ENCODE data around the gene PLEKHA5.

The PLEKHA5 gene

GRCh38 chr12:19179986-19180385, 50.5 kb downstream of the PLEKHA5 start:
- H3K79me1 ChIP-seq (replicated peaks; ENCODE audit: low read length, poor library complexity, severe bottlenecking), result peaks cover 14% of the 10 kb centered on the region
- no peak overlapping the region for H2BK15ac ChIP-seq (ENCODE audit: low read depth, poor library complexity, severe bottlenecking)
- WGBS, result 90% methylated on average over 3 of the region's 4 CpGs
- H3K4me2 ChIP-seq (ENCODE audit: low read length, poor library complexity, severe bottlenecking), result no peak overlapping the region
- no peak for DNase-seq
- peaks cover 0 to 9% of the 10 kb centered on the region in 2 experiments for H3K36me3 ChIP-seq (ENCODE audit: control insufficient read depth in 1 of 2, insufficient read depth in 2 of 2, low read depth in 1 of 2, low read length in 2 of 2)
- H2BK12ac ChIP-seq (ENCODE audit: low read length in 2 of 2), result no peak overlapping the region
- H2AK5ac ChIP-seq (ENCODE audit: low read length, severe bottlenecking), result no peak overlapping the region
- no peak overlapping the region for H3K9ac ChIP-seq (ENCODE audit: low read length)
- no peak overlapping the region for H3K18ac ChIP-seq (ENCODE audit: low read depth in 1 of 2, low read length in 2 of 2)
- H2AFZ ChIP-seq (ENCODE audit: low read depth, low read length), result no peak overlapping the region
- H4K91ac ChIP-seq (ENCODE audit: low read length), result no peak overlapping the region
- no peak overlapping the region for H3K27ac ChIP-seq (ENCODE audit: low read length, poor library complexity, severe bottlenecking)
- no peaks in the 10 kb centered on the region for H3K27me3 ChIP-seq (ENCODE audit: control insufficient read depth in 1 of 2, insufficient read depth in 1 of 2, low read length in 2 of 2)
- no peak overlapping the region for H2BK120ac ChIP-seq (ENCODE audit: low read depth, low read length)
- no peak overlapping the region for H3K14ac ChIP-seq (ENCODE audit: low read length in 2 of 2)
- H3K9me3 ChIP-seq (ENCODE audit: control insufficient read depth, low read length), result no peaks in the 10 kb centered on the region
- H4K8ac ChIP-seq (ENCODE audit: low read length), result no peak overlapping the region
- H2BK5ac ChIP-seq (ENCODE audit: low read depth, low read length, poor library complexity, severe bottlenecking), result no peak overlapping the region
- H3K4ac ChIP-seq (ENCODE audit: low read depth in 1 of 2, low read length in 2 of 2), result no peak overlapping the region
- H3K4me3 ChIP-seq (ENCODE audit: insufficient read depth in 1 of 2, low read depth in 1 of 2, low read length in 2 of 2), result no peak overlapping the region
- no peak overlapping the region for H3K23ac ChIP-seq (ENCODE audit: low read length in 2 of 2)
- peaks cover 2% of the 10 kb centered on the region for H3K4me1 ChIP-seq (ENCODE audit: control insufficient read depth, insufficient read depth, low read depth, low read length)

GRCh38 chr12:19181666-19182426, 52.3 kb downstream of the PLEKHA5 start:
- DNase-seq, result no peak
- Histone ChIP-seq H4K8ac (ENCODE audit: low read length) (no peak overlapping the region), H2BK15ac (ENCODE audit: low read depth, poor library complexity, severe bottlenecking) (no peak overlapping the region), H2BK5ac (ENCODE audit: low read depth, low read length, poor library complexity, severe bottlenecking) (no peak overlapping the region), H2BK12ac (ENCODE audit: low read length in 2 of 2) (no peak overlapping the region), H3K14ac (ENCODE audit: low read length in 2 of 2) (no peak overlapping the region), H3K4ac (ENCODE audit: low read depth in 1 of 2, low read length in 2 of 2) (no peak overlapping the region), H3K4me1 (ENCODE audit: control insufficient read depth, insufficient read depth, low read depth, low read length) (peaks cover 2% of the 10 kb centered on the region), H3K9me3 (ENCODE audit: control insufficient read depth, low read length) (no peaks in the 10 kb centered on the region), H3K27me3 (ENCODE audit: control insufficient read depth in 1 of 2, insufficient read depth in 1 of 2, low read length in 2 of 2) (no peaks in the 10 kb centered on the region), H3K4me2 (ENCODE audit: low read length, poor library complexity, severe bottlenecking) (no peak overlapping the region), H3K18ac (ENCODE audit: low read depth in 1 of 2, low read length in 2 of 2) (no peak overlapping the region), H3K4me3 (ENCODE audit: insufficient read depth in 1 of 2, low read depth in 1 of 2, low read length in 2 of 2) (no peak overlapping the region), H2AK5ac (ENCODE audit: low read length, severe bottlenecking) (no peak overlapping the region), H3K9ac (ENCODE audit: low read length) (peak overlapping the region; percentile 33), H2BK120ac (ENCODE audit: low read depth, low read length) (no peak overlapping the region), H3K79me1 (replicated peaks; ENCODE audit: low read length, poor library complexity, severe bottlenecking) (peaks cover 15% of the 10 kb centered on the region), H3K27ac (ENCODE audit: low read length, poor library complexity, severe bottlenecking) (no peak overlapping the region), H4K91ac (ENCODE audit: low read length) (no peak overlapping the region), H3K36me3 (ENCODE audit: control insufficient read depth in 1 of 2, insufficient read depth in 2 of 2, low read depth in 1 of 2, low read length in 2 of 2) (peaks cover 0 to 4% of the 10 kb centered on the region in 2 experiments), H2AFZ (ENCODE audit: low read depth, low read length) (no peak overlapping the region), H3K23ac (ENCODE audit: low read length in 2 of 2) (no peak overlapping the region)
- 93% methylated on average over 7 of the region's 8 CpGs for WGBS

GRCh38 chr12:19183121-19183838, 53.7 kb downstream of the PLEKHA5 start:
- H3K9ac ChIP-seq (ENCODE audit: low read length), result peak overlapping the region; percentile 33
- H2BK12ac ChIP-seq (ENCODE audit: low read length in 2 of 2), result no peak overlapping the region
- no peaks in the 10 kb centered on the region for H3K9me3 ChIP-seq (ENCODE audit: control insufficient read depth, low read length)
- DNase-seq, result peak; percentile 47
- no peak overlapping the region for H4K91ac ChIP-seq (ENCODE audit: low read length)
- H3K23ac ChIP-seq (ENCODE audit: low read length in 2 of 2), result no peak overlapping the region
- H4K8ac ChIP-seq (ENCODE audit: low read length), result no peak overlapping the region
- H3K14ac ChIP-seq (ENCODE audit: low read length in 2 of 2), result no peak overlapping the region
- H3K27me3 ChIP-seq (ENCODE audit: control insufficient read depth in 1 of 2, insufficient read depth in 1 of 2, low read length in 2 of 2), result no peaks in the 10 kb centered on the region
- H2BK5ac ChIP-seq (ENCODE audit: low read depth, low read length, poor library complexity, severe bottlenecking), result no peak overlapping the region
- no peak overlapping the region for H3K18ac ChIP-seq (ENCODE audit: low read depth in 1 of 2, low read length in 2 of 2)
- H3K4me2 ChIP-seq (ENCODE audit: low read length, poor library complexity, severe bottlenecking), result no peak overlapping the region
- H2BK15ac ChIP-seq (ENCODE audit: low read depth, poor library complexity, severe bottlenecking), result no peak overlapping the region
- peaks cover 12% of the 10 kb centered on the region for H3K79me1 ChIP-seq (replicated peaks; ENCODE audit: low read length, poor library complexity, severe bottlenecking)
- H3K4me1 ChIP-seq (ENCODE audit: control insufficient read depth, insufficient read depth, low read depth, low read length), result no peaks in the 10 kb centered on the region
- no peak overlapping the region for H3K27ac ChIP-seq (ENCODE audit: low read length, poor library complexity, severe bottlenecking)
- no peak overlapping the region for H3K4ac ChIP-seq (ENCODE audit: low read depth in 1 of 2, low read length in 2 of 2)
- H2BK120ac ChIP-seq (ENCODE audit: low read depth, low read length), result no peak overlapping the region
- no peak overlapping the region for H2AFZ ChIP-seq (ENCODE audit: low read depth, low read length)
- no peak overlapping the region for H3K4me3 ChIP-seq (ENCODE audit: insufficient read depth in 1 of 2, low read depth in 1 of 2, low read length in 2 of 2)
- no peak overlapping the region for H2AK5ac ChIP-seq (ENCODE audit: low read length, severe bottlenecking)
- 93% methylated on average over 5 of the region's 5 CpGs for WGBS
- H3K36me3 ChIP-seq (ENCODE audit: control insufficient read depth in 1 of 2, insufficient read depth in 2 of 2, low read depth in 1 of 2, low read length in 2 of 2), result peaks cover 0 to 3% of the 10 kb centered on the region in 2 experiments

GRCh38 chr12:19185262-19185929, 55.9 kb downstream of the PLEKHA5 start:
- no peak for DNase-seq
- Histone ChIP-seq H4K91ac (ENCODE audit: low read length) (no peak overlapping the region), H2BK120ac (ENCODE audit: low read depth, low read length) (no peak overlapping the region), H3K23ac (ENCODE audit: low read length in 2 of 2) (no peak overlapping the region), H3K14ac (ENCODE audit: low read length in 2 of 2) (peak overlapping the region in 1 of 2 experiments; percentile 31), H3K27me3 (ENCODE audit: control insufficient read depth in 1 of 2, insufficient read depth in 1 of 2, low read length in 2 of 2) (no peaks in the 10 kb centered on the region), H2BK15ac (ENCODE audit: low read depth, poor library complexity, severe bottlenecking) (no peak overlapping the region), H3K18ac (ENCODE audit: low read depth in 1 of 2, low read length in 2 of 2) (no peak overlapping the region), H3K4ac (ENCODE audit: low read depth in 1 of 2, low read length in 2 of 2) (no peak overlapping the region), H3K36me3 (ENCODE audit: control insufficient read depth in 1 of 2, insufficient read depth in 2 of 2, low read depth in 1 of 2, low read length in 2 of 2) (no peaks in the 10 kb centered on the region), H2AK5ac (ENCODE audit: low read length, severe bottlenecking) (no peak overlapping the region), H3K4me3 (ENCODE audit: insufficient read depth in 1 of 2, low read depth in 1 of 2, low read length in 2 of 2) (no peak overlapping the region), H3K4me2 (ENCODE audit: low read length, poor library complexity, severe bottlenecking) (no peak overlapping the region), H4K8ac (ENCODE audit: low read length) (no peak overlapping the region), H2AFZ (ENCODE audit: low read depth, low read length) (no peak overlapping the region), H3K4me1 (ENCODE audit: control insufficient read depth, insufficient read depth, low read depth, low read length) (peaks cover 2% of the 10 kb centered on the region), H2BK5ac (ENCODE audit: low read depth, low read length, poor library complexity, severe bottlenecking) (no peak overlapping the region), H2BK12ac (ENCODE audit: low read length in 2 of 2) (no peak overlapping the region), H3K9ac (ENCODE audit: low read length) (peak overlapping the region; percentile 66), H3K79me1 (replicated peaks; ENCODE audit: low read length, poor library complexity, severe bottlenecking) (peaks cover 11% of the 10 kb centered on the region), H3K27ac (ENCODE audit: low read length, poor library complexity, severe bottlenecking) (no peak overlapping the region), H3K9me3 (ENCODE audit: control insufficient read depth, low read length) (no peaks in the 10 kb centered on the region)
- 78% methylated on average over 2 of the region's 3 CpGs for WGBS

Data from mesenchymal stem cell (in vitro differentiated cells and primary cell).